Neural crest cell (in vitro differentiated cells): Measurements from ENCODE around the gene KLC1. TPM values are rescaled to one million over a fixed set of nuclear protein-coding genes. Genes with fewer than 3 reads are reported as not detected.

Experiments
- DNase-seq: peaks from one replicate; pipeline ENCODE4 v3.0.0; 2021; ENCODE audit warnings: low read depth, mixed read lengths, low spot score
- H3K27ac Mint-ChIP-seq: one replicate; pipeline ENCODE4 v1.8.0; 2021; ENCODE audit warnings: mild to moderate bottlenecking, mixed read lengths; ENCODE audit not compliant: unreplicated experiment
- H3K27me3 Mint-ChIP-seq: 2 replicates; pipeline ENCODE4 v1.8.0; 2021; ENCODE audit warnings: low read depth, mild to moderate bottlenecking, mixed read lengths
- H3K36me3 Mint-ChIP-seq: 2 replicates; pipeline ENCODE4 v1.8.0; 2021; ENCODE audit warnings: low read depth, mild to moderate bottlenecking, mixed read lengths
- H3K4me1 Mint-ChIP-seq: 2 replicates; pipeline ENCODE4 v1.8.0; 2021; ENCODE audit warnings: mixed read lengths
- H3K4me3 Mint-ChIP-seq: one replicate; pipeline ENCODE4 v1.8.0; 2021; ENCODE audit warnings: mild to moderate bottlenecking, mixed read lengths
- H3K9me3 Mint-ChIP-seq: 2 replicates; pipeline ENCODE4 v1.8.0; 2021; ENCODE audit warnings: mixed read lengths
- CTCF ChIP-seq: fragments of 200-600 bp; sonication (generic); conservative IDR thresholded peaks from 2 replicates; pipeline ENCODE4 v1.5.0; 2021; ENCODE audit warnings: antibody characterized with exemption, mild to moderate bottlenecking
- total RNA-seq: library from RNA; stranded (reverse); gene quantifications from 2 replicates; pipeline ENCODE4 v1.2.1, GENCODE V29; 2021

Gene KLC1
- total RNA-seq, 1 donor from 2014 or later = 173 TPM

- DNase-seq = no peak
- Mint-ChIP-seq H3K4me3 (peak overlapping the region; percentile 44), H3K36me3 (peaks cover 14% of the 10 kb centered on the region), H3K27ac (peak overlapping the region; percentile 52), H3K27me3 (peaks cover 4% of the 10 kb centered on the region), H3K4me1 (peaks cover 27% of the 10 kb centered on the region), H3K9me3 (no peaks in the 10 kb centered on the region)
- TF ChIP-seq CTCF = no peak
Measured at GRCh38 chr14:103705118-103705503, 76.1 kb downstream of the KLC1 start.

DNA sequence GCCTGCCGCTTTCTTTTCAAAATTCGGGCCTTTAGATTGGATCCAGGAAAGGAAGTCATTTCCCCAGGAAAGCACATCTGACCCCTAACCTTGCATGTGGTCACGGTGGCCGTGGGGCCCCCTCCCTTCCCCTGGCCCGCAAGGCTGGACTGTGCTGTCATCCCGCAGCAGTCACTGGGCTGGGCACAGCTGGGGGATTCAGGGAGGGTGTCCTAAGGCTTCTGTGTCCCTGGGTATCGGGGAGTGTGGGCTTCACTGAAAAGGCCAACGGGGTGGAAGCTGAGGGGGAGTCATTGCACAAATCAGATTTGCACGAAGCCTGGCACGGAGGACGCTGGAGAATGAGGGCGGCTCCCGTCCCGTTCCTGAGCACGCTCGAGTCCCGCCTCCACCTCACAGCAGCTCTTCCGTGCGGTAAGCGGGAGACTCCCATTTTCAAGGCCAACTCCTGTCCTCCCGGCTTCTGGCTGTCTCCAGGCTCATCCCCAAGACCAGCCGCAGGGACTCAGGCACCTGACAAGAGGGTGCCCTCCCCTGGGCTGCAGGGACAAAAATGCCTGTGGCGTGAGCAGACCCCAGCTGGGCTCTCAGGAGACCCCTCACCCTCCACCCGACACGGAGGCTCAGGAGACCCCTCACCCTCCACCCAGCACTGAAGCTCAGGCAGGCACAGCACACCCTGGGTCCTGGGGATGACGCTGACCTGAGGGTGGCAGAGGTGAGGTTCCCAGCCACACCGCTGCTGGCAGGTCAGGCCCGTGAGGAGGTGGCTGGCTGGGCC lies 76.7 kb downstream of the KLC1 start:
- DNase-seq = no peak
- Mint-ChIP-seq H3K4me1 (peaks cover 27% of the 10 kb centered on the region), H3K27ac (no peak overlapping the region), H3K4me3 (no peak overlapping the region), H3K9me3 (no peaks in the 10 kb centered on the region), H3K27me3 (peaks cover 4% of the 10 kb centered on the region), H3K36me3 (peaks cover 15% of the 10 kb centered on the region)
- no peak for TF ChIP-seq CTCF

DNA sequence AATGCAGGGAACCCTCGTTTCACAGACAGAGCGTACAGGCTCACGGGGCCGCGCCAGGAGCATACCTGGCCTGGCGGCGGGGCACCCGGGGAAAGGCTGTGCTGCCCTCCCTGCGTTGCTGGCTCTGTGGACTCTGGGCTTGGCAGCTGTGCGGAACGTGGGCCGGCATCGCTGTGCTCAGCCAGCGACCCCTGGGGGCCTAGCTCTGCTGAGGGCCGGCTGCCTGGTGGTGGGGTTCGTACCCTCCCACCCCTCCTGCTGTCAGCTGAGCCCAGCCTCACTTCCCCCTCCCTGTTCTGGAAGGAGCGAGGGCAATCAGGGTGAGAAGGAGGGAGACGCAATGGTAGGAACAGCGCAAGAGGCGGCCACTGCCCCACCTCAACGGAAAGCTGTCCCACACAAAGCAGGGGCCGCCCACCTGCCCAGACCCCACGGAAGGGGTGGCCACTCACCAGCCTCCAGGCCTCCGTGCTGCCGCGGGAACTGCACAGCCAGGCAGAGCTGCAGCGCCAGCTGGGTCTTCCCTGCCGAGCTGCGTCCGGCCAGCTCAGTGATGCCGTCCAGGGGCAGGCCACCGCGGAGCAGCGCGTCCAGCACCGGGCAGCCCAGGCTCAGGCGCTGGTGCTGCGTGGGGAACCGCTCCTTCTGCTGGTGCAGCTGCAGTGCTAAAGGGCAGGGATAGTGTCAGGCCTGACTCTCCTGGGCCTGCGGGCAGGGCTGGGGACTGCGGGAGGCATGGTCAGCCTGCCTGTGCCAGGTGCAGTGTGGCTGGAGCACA lies 77.7 kb downstream of the KLC1 start:
- H3K4me1 Mint-ChIP-seq = peaks cover 35% of the 10 kb centered on the region

DNA sequence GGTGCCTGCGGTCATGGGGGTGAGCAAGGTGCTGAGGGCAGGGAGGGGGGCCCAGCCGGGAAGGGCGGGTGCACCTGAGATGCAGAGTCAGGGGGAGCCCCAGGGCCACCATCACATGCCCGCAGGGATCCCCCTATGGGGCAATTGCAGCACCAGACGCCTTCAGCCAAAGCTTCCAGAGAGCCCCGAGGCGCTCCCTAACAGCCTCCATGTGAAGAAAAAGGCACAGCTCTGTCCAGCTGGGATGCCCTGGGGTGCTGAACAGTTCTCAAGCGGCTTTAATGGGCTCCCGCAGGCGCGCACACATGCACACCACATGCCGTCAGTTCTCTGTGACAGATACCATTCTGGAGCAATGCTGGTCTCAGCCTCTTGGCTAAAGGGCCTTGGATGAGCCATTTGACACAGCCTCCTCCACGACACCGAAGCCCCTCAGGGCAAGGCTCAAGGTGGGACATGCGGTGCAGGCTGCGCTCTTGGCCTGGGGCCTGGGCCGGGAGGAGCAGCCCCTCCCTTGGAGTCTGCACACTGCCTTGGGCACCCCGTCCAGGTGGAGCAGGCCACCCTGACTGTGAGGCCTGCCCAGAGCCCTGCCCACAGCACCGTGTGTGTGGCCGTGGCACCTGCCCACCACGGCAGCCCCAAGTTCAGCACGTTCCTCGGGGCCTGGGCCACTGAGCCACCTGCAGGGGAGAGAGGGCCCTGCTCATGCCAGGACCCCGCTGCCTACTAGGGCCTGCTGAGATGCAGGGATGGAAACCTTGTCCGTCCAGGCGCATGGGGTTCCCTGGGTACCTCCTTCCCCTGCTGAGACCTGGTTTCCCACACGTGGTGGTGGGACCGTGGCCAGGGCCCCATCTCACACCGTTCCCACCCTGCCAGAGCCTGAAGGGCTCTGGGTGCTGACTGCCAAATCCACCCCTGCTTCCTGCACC lies 78.6 kb downstream of the KLC1 start:
- no peak overlapping the region for H3K27ac Mint-ChIP-seq
- peaks cover 9% of the 10 kb centered on the region for H3K27me3 Mint-ChIP-seq
- no peak overlapping the region for H3K4me3 Mint-ChIP-seq
- DNase-seq = no peak
- TF ChIP-seq CTCF = no peak
- no peaks in the 10 kb centered on the region for H3K9me3 Mint-ChIP-seq
- H3K36me3 Mint-ChIP-seq = peaks cover 19% of the 10 kb centered on the region
- H3K4me1 Mint-ChIP-seq = peaks cover 33% of the 10 kb centered on the region

More for the DNA sequence above, 77.7 kb downstream of the KLC1 start:
- no peak overlapping the region for H3K27ac Mint-ChIP-seq
- H3K9me3 Mint-ChIP-seq = no peaks in the 10 kb centered on the region
- TF ChIP-seq CTCF = no peak
- no peak for DNase-seq
- peaks cover 9% of the 10 kb centered on the region for H3K27me3 Mint-ChIP-seq
- peaks cover 19% of the 10 kb centered on the region for H3K36me3 Mint-ChIP-seq
- H3K4me3 Mint-ChIP-seq = no peak overlapping the region

- Mint-ChIP-seq H3K27me3 (peaks cover 12% of the 10 kb centered on the region), H3K27ac (peak overlapping the region; percentile 71), H3K4me1 (peaks cover 30% of the 10 kb centered on the region), H3K9me3 (no peaks in the 10 kb centered on the region), H3K36me3 (peaks cover 19% of the 10 kb centered on the region), H3K4me3 (peak overlapping the region; percentile 31)
- TF ChIP-seq CTCF = no peak
- no peak for DNase-seq
Measured at GRCh38 chr14:103708750-103709187, 79.8 kb downstream of the KLC1 start.
